ENCODE results near the gene LBHD2.

DNA sequence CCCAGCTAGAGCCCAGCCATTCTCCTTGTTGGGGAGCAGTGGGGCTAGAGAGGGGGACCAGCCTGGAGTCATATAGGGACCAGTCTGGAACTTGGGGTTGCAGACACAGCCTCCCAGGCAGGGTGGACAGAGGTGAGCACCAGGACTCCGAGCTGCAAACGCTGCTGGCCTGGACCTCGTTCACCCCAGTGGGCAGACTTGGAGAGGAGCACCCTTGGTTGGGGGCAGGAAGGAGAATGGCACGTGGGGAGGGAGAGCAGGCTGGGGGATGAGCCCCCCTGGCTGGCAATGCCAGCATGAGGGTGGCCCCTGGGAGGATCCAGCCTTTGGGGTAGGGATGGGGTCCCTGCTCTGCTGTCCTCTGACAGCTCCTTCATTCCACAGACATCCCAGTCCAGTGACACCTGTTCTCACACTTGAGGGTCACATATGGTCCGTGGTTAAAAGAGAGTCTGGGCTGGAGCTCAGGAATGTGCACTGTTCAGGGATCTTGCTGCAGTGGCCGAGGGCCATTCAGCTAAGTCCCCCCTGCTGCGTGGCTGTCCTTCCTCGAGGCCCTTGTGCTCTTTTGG lies 2.8 kb downstream of the LBHD2 start:
- TF ChIP-seq, protein P1, sequence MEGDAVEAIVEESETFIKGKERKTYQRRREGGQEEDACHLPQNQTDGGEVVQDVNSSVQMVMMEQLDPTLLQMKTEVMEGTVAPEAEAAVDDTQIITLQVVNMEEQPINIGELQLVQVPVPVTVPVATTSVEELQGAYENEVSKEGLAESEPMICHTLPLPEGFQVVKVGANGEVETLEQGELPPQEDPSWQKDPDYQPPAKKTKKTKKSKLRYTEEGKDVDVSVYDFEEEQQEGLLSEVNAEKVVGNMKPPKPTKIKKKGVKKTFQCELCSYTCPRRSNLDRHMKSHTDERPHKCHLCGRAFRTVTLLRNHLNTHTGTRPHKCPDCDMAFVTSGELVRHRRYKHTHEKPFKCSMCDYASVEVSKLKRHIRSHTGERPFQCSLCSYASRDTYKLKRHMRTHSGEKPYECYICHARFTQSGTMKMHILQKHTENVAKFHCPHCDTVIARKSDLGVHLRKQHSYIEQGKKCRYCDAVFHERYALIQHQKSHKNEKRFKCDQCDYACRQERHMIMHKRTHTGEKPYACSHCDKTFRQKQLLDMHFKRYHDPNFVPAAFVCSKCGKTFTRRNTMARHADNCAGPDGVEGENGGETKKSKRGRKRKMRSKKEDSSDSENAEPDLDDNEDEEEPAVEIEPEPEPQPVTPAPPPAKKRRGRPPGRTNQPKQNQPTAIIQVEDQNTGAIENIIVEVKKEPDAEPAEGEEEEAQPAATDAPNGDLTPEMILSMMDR (IDR thresholded peaks at IDR 0.05) = no peak
- no peak for TF ChIP-seq POLR2A (IDR thresholded peaks at IDR 0.05)
